NCI-H2227 (cell line): ENCODE measurements around the gene EXOSC6.
"Not testable (repeated sequence)": the region's sequence is repeated elsewhere in the genome, so short reads cannot be mapped to it uniquely, and the experiment has no call there.

Experiments
- DNase-seq: peaks from one replicate; lab custom pipeline; 2025; ENCODE audit not compliant: unreplicated experiment; lab: John Stamatoyannopoulos, UW

EXOSC6 gene

GRCh38 chr16:70254965-70255286, 3.2 kb upstream of the EXOSC6 start:
- DNase-seq, result no peak

GRCh38 chr16:70254180-70254964, 2.6 kb upstream of the EXOSC6 start:
- DNase-seq, result no peak

GRCh38 chr16:70253291-70254106, 1.8 kb upstream of the EXOSC6 start:
- peak; percentile 43 for DNase-seq

- peak; percentile 7 for DNase-seq
Observed at GRCh38 chr16:70252355-70252988, 732 bp upstream of the EXOSC6 start.

GRCh38 chr16:70250748-70251628, 752 bp downstream of the EXOSC6 start:
- DNase-seq, result peak; percentile 52

- DNase-seq, result not testable (repeated sequence)
Observed at GRCh38 chr16:70249697-70250096, 2.0 kb downstream of the EXOSC6 start.

GRCh38 chr16:70238773-70239172, 13.0 kb downstream of the EXOSC6 start:
- DNase-seq, result not testable (repeated sequence)

GRCh38 chr16:70231831-70232230, 19.9 kb downstream of the EXOSC6 start:
- not testable (repeated sequence) for DNase-seq

- not testable (repeated sequence) for DNase-seq
Observed at GRCh38 chr16:70226024-70226423, 25.7 kb downstream of the EXOSC6 start.

GRCh38 chr16:70225430-70225829, 26.3 kb downstream of the EXOSC6 start:
- DNase-seq, result not testable (repeated sequence)

GRCh38 chr16:70224645-70225044, 27.1 kb downstream of the EXOSC6 start:
- DNase-seq, result not testable (repeated sequence)

GRCh38 chr16:70223971-70224513, 27.7 kb downstream of the EXOSC6 start:
- DNase-seq, result not testable (repeated sequence)

GRCh38 chr16:70223216-70223615, 28.5 kb downstream of the EXOSC6 start:
- not testable (repeated sequence) for DNase-seq

- not testable (repeated sequence) for DNase-seq
Observed at GRCh38 chr16:70222574-70222973, 29.2 kb downstream of the EXOSC6 start.

GRCh38 chr16:70218586-70218985, 33.2 kb downstream of the EXOSC6 start:
- not testable (repeated sequence) for DNase-seq

GRCh38 chr16:70206382-70206781, 45.4 kb downstream of the EXOSC6 start:
- not testable (repeated sequence) for DNase-seq

GRCh38 chr16:70204668-70205405, 46.9 kb downstream of the EXOSC6 start:
- not testable (repeated sequence) for DNase-seq

GRCh38 chr16:70204010-70204409, 47.7 kb downstream of the EXOSC6 start:
- DNase-seq, result not testable (repeated sequence)

- not testable (repeated sequence) for DNase-seq
Observed at GRCh38 chr16:70203508-70203907, 48.2 kb downstream of the EXOSC6 start.

GRCh38 chr16:70200063-70200462, 51.7 kb downstream of the EXOSC6 start:
- DNase-seq, result not testable (repeated sequence)
